B cell (primary cell): ENCODE results near the gene GLTP.

Source experiments
- EZH2 ChIP-seq: IDR thresholded peaks from 2 replicates; pipeline ENCODE4 v1.6.1; 2012; ENCODE audit warnings: borderline replicate concordance, low read depth, mild to moderate bottlenecking, moderate library complexity, low read length; ENCODE audit not compliant: insufficient read depth, poor library complexity, severe bottlenecking
- TF ChIP-seq, protein P1 (sequence below): fragments of 200-600 bp; IDR thresholded peaks from one replicate; pipeline ENCODE4 v1.8.0; 2022; ENCODE audit warnings: antibody characterized with exemption, mild to moderate bottlenecking

DNA sequence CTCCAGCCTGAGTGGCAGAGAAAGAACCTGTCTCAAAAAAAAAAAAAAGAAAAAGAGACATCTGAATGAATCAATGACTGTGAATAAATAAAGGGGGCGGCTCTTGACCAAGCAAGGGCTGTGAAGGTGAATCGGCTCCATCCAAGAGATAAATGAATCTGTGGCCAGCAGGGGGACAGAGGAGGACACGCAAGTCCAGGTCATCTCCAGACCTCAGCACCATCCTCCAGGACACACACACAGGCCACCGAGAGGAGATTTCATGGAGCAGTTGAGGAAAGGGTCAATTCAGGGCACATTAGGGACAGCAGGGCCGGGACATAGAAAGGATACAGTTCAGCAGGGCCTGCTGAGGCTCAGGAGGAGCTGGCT is 68.7 kb downstream of the GLTP start:
- TF ChIP-seq, protein P1, sequence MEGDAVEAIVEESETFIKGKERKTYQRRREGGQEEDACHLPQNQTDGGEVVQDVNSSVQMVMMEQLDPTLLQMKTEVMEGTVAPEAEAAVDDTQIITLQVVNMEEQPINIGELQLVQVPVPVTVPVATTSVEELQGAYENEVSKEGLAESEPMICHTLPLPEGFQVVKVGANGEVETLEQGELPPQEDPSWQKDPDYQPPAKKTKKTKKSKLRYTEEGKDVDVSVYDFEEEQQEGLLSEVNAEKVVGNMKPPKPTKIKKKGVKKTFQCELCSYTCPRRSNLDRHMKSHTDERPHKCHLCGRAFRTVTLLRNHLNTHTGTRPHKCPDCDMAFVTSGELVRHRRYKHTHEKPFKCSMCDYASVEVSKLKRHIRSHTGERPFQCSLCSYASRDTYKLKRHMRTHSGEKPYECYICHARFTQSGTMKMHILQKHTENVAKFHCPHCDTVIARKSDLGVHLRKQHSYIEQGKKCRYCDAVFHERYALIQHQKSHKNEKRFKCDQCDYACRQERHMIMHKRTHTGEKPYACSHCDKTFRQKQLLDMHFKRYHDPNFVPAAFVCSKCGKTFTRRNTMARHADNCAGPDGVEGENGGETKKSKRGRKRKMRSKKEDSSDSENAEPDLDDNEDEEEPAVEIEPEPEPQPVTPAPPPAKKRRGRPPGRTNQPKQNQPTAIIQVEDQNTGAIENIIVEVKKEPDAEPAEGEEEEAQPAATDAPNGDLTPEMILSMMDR: no peak
- TF ChIP-seq EZH2: no peak
